HG03432 (cell line): ENCODE measurements around the gene ROR2.

Experiments used
- ATAC-seq: cut with Tn5 transposase; IDR thresholded peaks from one replicate; pipeline ENCODE4 v1.9.1; 2021; ENCODE audit warnings: mild to moderate bottlenecking, moderate library complexity; ENCODE audit not compliant: unreplicated experiment

ROR2 gene

GRCh38 chr9:91882627-91883026, 67.4 kb downstream of the ROR2 start:
- no peak for ATAC-seq

DNA sequence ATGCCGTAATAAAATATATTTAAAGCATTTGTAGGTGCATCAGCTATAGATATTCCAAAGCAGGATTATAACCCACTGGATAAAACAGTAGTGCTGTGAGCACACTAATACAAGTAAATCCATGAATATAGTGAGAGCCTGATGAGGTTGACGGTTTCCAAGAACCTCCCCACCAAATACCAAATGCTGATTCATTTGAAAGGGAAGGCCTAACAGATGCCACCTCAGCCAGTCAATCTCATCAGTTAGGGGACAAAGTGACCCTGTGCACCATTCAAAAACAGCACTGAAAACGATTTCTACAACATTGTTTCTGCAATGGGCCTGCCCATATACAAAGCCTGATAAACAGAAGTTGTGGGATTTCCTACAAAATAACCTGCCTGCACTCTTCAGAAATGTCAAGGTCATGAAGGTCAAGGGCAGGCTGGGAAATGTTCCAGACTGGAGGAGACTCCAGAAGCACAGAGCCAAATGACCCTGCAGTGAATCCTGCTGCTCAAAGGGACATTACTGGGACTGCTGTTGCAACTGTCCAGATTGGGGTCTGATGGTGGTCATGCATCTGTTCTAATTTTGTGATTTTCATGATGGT, 69.6 kb downstream of the ROR2 start:
- ATAC-seq = no peak

- no peak for ATAC-seq
Observed at GRCh38 chr9:91879231-91879630, 70.8 kb downstream of the ROR2 start.

DNA sequence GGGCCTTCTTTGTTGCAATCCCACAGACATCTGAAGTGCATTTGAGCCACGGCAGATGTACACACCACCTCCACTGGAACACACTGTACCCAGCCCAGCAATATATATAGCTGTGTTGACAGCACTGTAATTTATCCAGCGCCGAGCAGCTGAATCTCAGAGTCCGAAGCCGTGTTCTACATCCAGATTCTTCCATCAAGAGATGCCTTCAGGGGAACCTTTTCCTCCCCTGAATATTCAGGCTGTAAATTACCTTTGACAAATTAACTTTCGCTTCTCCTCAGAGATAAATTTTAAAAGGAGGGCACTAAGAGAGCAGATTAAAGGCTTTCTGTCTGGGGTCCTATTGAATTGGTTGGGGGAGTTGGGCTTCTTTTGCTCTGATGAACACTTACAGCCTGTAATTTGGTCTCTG, 76.4 kb downstream of the ROR2 start:
- no peak for ATAC-seq

DNA sequence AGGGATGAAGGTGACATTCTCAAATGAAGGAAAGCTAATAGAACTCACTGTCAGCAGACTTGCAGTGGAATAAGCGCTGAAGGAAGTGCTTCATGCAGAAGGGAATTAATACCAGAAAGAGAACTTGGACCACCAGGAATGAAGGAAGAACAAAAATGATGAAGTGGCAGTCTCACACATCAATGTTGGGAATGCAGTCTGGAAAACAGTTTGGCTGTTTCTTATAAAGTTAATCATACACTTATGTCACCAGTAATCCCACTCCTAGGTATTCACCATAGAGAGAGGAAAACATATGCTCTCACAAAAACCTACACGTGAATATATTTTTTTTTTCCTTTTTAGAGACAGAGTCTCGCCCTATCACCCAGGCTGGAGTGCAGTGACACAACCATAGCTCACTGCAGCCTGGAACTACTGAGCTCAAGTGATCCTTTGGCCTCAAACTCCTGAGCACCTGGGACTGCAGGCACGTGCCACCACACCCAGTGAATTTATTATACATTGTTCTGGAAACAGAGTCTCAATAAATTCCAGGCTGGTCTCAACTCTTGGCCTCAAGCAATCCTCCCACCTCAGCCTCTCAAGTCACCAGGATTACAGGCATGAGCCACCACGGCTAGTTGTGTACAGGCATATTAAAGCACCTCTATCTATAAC, 81.2 kb downstream of the ROR2 start:
- ATAC-seq = no peak

DNA sequence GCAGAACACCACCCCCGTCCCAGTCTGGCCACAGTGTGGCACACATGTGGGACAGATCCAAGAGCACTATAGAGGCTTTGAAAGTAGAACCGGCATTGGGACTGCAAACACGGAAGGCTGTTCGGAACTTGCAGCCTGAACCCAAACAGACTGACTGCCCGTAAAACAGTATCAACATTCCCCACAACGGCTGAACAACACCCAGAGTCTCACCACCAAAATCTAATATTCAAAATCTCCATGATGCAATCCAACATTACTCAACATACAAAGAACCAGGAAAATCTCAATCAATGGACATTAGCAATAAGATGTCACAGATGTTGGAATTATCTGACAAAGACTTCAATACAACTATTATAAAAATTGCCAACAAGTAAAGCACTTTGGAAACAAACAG, 82.3 kb downstream of the ROR2 start:
- ATAC-seq = no peak

DNA sequence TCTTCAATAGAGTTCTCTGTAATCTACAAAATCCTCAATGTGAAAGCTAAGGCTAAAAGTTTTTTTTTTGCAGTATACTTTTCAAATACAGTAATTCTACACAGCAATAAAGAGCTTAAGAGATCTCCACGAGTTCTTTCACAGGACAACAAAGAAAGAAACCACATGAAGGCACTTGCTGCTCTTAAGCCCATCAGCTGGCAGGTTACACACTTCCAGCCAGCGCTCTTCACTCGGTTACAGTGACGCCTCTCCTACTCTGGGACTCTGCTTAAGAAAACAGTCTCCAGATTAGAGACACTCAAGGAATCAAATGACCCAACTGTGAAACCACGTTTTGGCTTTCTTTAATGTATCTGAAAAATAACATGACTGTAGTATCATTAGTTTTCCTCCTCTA, 85.0 kb downstream of the ROR2 start:
- ATAC-seq = no peak

DNA sequence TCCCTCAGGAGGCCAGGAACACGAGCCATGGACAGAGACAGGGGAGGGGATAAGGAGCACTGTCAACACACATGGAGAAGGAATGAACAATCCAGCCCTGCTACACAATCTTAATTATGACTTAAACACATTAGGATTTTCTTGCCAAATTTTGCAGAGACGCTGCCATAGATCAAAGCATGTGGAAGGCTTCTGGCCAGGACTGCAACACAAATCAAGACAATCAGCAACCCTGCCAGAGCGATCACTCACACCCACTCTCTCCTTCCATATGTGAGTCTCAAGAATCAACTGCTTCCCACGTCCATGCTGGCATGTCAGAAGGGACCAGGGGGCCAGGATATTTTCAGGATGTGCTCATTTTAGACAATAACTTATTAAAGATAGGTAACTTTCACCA, 85.6 kb downstream of the ROR2 start:
- ATAC-seq = no peak

GRCh38 chr9:91863469-91863868, 86.6 kb downstream of the ROR2 start:
- no peak for ATAC-seq

DNA sequence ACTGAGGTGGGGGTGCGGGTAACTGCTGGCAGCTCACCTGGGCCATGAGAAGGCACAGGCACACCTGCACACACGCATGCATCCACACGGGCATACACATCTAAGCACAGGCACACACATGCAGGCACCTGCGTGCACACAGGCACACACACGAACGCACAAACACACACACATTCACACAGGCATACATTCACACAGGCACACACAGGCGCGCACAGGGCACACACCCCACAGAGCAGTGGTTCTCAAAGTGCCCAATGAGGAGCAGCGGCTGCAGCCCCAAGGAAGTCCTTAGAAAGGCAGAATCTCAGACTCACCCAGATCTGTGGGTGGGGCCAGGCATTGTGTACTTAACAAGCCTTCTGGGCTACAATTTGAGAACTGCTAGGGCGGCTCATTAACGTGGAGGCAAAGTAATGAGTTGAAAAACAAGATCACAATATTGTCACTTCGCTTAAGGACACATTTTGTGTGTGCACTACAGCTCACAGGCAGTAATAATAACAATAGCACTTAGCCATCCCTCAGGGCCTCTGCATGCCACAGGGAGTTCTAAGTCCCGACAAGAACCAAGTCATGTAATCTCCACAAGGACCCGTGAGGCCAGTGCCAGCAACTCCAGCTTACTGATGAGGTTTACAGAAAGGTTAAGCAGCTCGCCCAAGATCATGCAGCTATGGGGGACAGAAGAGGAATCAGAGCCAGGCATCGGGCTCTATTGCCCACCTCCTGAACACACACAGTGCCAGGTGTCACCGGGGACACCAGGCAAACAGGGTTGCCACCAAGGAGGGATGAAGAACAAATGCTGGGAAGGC, 91.6 kb downstream of the ROR2 start:
- ATAC-seq = no peak

- ATAC-seq = no peak
Observed at GRCh38 chr9:91857291-91858212, 92.5 kb downstream of the ROR2 start.

- no peak for ATAC-seq
Observed at GRCh38 chr9:91856419-91856818, 93.6 kb downstream of the ROR2 start.

DNA sequence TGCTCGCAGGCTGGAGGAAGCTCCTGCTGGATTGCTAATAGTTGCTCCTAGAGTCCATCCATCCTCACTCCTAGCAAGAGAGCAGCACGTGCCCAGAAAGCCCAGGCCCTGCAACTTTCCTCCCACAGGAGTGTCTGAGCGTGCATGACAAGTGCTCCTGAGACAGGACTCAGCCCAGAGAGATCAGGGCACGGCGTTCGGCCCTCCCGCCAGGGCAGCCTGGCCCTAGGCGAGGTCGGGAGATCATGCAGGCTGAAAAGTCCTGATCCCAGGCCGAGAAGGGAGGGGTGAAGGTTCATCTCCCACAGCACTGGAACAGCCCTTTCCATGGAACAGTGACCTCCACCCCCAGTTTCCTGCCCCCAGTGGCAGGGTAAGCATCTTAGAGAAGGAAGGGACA, 94.8 kb downstream of the ROR2 start:
- ATAC-seq = no peak

DNA sequence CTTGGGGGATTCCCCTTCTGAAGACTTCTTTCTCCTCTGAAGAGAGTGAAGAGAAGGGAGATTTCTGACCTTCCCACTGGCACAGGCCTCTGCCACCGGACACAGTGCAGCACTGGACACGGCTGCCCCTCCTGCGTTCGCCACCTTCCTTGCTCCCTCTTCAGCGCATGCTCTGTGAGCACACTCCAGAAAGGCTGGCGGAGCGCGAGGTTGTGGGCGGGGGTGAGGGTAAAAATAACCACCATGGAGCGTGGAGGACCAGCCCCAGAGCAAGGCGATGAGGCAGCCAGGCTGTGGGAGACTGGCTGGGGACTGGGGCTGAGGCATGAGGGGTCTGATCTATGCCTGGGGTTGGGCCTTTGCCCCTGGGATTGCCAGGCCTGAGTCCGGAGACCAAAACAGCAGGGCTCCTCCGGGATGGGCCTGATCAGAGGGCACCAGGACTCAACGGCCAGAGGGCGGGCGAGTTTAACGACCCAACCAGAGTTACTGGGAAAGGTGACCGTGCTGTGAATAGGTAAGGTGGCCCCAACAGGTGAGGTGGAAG, 97.2 kb downstream of the ROR2 start:
- ATAC-seq = no peak

DNA sequence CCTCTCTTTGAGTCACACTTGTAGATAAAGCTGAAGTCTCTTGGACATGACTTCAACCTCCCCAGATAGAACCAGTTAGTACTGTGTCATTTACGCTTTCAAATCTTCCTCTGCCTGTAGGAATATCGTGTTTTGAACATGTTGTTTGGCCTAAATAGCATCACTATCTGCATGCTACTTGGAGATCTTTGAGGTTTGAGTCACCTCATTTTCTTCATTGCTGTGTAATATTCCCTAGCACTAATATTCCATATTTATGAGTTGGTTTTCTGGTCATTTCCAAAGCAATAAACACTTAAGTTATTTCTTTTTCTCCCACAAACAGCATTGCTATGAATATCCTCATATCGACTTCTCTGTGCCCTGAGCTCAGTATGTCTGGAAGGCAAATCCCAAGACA, 100.3 kb downstream of the ROR2 start:
- no peak for ATAC-seq

DNA sequence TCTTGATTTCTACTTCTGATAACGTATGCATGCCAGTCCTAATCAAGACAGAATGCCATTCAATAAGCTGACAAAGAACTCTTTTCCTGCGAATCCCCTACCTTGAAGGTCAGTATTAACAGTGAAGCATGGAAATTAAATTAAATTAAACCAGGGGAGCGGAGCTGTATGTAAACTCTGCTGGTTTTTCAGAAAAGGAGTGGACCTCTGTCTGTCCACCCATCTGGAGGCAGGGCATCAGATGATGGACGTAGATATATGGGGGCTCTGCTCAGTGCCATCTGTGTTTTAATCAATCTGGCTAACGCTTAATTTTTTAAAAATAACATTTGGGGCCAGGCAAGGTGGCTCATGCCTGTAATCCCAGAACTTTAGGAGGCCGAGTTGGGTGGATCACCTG, 101.9 kb downstream of the ROR2 start:
- ATAC-seq = no peak

DNA sequence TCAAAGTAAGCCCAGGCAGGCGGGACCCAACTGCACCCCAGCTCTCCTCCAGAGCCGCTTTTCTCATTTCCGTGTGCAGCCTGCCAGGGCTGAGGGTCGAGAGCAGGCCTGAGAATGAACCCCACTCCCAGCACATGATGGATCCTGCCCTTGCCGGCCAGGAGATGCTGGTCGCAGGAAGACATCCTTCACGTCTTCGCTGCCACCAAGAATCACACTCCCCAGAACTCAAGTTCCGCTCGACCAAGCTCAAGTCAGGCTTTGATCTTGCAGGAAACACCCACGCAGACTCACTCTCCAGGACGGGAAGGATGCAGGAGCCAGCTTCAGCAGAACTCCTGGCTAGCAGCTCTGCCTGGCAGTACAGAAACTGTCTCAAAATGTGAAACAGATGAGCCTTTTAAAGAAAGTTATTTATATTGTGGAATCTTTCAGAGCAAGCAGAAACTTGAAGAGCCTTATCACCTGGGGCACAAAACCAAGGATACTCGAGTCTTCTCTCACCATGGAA, 102.4 kb downstream of the ROR2 start:
- no peak for ATAC-seq

DNA sequence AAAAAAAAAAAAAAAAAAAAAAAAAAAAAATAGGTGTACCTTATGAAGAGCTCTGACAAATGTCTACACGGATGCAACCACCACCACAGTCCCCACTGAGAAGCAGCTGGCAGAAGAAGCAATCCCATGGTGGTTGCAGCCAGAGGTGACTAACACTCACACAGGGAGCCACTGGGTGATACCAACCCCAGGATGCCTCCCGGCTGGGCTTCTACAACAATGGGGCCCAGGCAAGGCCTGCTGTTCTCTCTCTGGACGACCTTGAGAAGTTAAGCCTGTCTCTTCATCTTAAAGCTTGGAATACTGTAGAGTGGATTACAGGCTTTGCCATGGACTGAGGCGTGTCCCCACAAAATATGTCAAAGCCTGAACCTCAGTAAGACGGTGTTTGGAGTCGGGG, 104.1 kb downstream of the ROR2 start:
- ATAC-seq = no peak

DNA sequence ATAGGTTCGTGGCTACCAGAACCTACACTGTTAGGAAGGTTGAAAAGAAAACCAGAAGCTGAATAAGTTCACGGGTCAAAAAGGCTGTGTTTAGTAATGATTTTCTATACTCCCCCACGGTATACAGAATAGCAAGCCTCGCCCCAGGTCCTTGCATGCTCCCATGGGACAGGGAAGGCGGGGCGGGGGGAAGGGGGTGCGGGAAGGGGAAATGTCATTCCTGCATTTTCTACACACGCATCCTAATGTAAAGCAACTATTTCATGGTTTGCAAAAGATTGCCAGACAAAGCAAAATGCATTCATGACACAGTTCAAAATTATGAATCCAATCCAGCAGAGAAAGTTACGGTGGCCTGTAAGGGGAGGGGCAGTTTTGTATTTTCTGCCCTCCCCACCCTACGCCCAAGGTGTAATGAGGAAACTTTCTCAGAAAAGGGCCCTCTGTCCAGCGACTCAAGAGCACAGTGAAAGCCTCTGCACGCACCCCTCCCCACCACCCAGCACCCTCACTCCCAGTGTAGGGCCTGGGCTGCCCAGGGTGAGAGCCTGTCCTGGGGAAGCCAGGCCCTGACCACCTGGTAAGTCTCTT, 105.2 kb downstream of the ROR2 start:
- ATAC-seq = no peak

DNA sequence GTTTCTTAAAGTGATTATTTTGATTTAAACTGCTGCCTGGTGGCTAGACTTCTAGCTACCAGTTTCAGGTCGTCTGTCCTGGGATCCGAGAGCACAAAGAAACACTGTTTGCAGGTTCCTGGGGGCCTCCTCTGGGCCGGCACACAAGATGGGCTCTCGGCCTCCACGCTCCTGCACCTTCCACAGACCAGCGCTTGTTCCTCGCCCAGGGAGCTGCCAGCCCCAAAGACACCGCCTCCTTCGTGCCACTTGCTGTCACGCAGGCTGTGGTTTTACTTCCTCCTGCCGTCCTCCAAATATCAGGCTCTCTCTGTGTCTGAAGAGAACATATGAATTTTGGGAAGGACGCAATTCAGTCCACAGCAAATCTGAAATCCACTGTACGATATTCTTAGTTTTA, 105.8 kb downstream of the ROR2 start:
- ATAC-seq = no peak
